HUES48 (cell line): ENCODE results near the gene PSTPIP1.

Experiments used
- H3K27ac ChIP-seq: one replicate; pipeline ENCODE4 v1.7.0; 2013; ENCODE audit warnings: low read depth, low read length, inconsistent platforms
- H3K27me3 ChIP-seq: 2 replicates; pipeline ENCODE4 v1.6.1; 2013; ENCODE audit warnings: mild to moderate bottlenecking, low read length; ENCODE audit not compliant: control insufficient read depth, insufficient read depth
- H3K36me3 ChIP-seq: 2 replicates; pipeline ENCODE4 v1.6.1; 2013; ENCODE audit warnings: low read length; ENCODE audit not compliant: control insufficient read depth, insufficient read depth
- H3K4me1 ChIP-seq: 2 replicates; pipeline ENCODE4 v1.6.1; 2013; ENCODE audit warnings: mild to moderate bottlenecking, low read length; ENCODE audit not compliant: control insufficient read depth, insufficient read depth
- H3K4me3 ChIP-seq: 2 replicates; pipeline ENCODE4 v1.5.1; 2013; ENCODE audit warnings: mild to moderate bottlenecking, low read depth, low read length
- H3K9ac ChIP-seq: 2 replicates; pipeline ENCODE4 v1.6.1; 2013; ENCODE audit warnings: mild to moderate bottlenecking, low read depth, low read length, moderate library complexity
- H3K9me3 ChIP-seq: 2 replicates; pipeline ENCODE4 v1.6.1; 2013; ENCODE audit warnings: low read length; ENCODE audit not compliant: control insufficient read depth, insufficient read depth

PSTPIP1 gene

GRCh38 chr15:77014132-77015081, 19.5 kb downstream of the PSTPIP1 start:
- Histone ChIP-seq H3K4me3 (no peak overlapping the region), H3K4me1 (no peaks in the 10 kb centered on the region; the same call in 1 of the 2 replicates), H3K36me3 (no peaks in the 10 kb centered on the region), H3K9me3 (no peaks in the 10 kb centered on the region), H3K27ac (no peak overlapping the region), H3K27me3 (no peaks in the 10 kb centered on the region), H3K9ac (no peak overlapping the region)

- Histone ChIP-seq H3K9me3 (no peaks in the 10 kb centered on the region), H3K36me3 (no peaks in the 10 kb centered on the region), H3K4me3 (no peak overlapping the region), H3K27ac (no peak overlapping the region), H3K27me3 (no peaks in the 10 kb centered on the region), H3K9ac (no peak overlapping the region), H3K4me1 (no peaks in the 10 kb centered on the region; the same call in 1 of the 2 replicates)
These were observed 20.9 kb downstream of the PSTPIP1 start for GRCh38 chr15:77015646-77016320.

GRCh38 chr15:77016321-77016695, 21.4 kb downstream of the PSTPIP1 start:
- H3K9me3 ChIP-seq: no peaks in the 10 kb centered on the region
- no peaks in the 10 kb centered on the region for H3K36me3 ChIP-seq
- H3K27ac ChIP-seq: no peak overlapping the region
- no peaks in the 10 kb centered on the region for H3K27me3 ChIP-seq
- no peaks in the 10 kb centered on the region; the same call in 1 of the 2 replicates for H3K4me1 ChIP-seq
- H3K9ac ChIP-seq: no peak overlapping the region
- no peak overlapping the region for H3K4me3 ChIP-seq

DNA sequence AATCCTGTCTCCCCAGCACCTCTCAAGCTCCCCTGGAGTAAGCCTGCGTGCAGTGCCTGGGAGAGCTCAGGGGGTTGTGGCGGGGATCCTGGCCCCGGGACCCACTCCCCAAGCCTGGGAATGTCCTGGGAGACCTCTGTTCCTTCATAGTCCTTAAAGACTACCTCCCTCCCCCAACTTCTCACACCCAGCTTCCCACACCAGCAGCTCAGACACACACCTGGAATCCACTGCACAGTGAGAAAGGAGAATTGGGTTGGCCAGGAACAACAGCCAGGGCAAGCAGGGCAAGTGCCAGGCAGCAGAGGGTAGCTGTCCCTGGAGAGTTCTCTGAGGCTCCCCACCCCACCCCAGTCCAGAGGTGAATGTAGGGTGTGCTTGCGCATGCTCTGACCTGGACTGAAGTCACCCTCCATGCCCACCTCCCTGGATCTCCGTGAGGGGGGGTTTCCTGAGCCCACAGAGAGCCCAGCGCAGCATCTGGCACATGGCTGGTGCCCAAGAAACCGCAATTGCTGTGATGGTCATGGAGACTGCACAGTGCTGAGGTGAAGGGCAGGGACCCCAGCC, 22.2 kb downstream of the PSTPIP1 start:
- Histone ChIP-seq H3K27me3 (no peaks in the 10 kb centered on the region), H3K4me1 (no peaks in the 10 kb centered on the region; the same call in 1 of the 2 replicates), H3K9ac (no peak overlapping the region), H3K27ac (no peak overlapping the region), H3K4me3 (no peak overlapping the region), H3K9me3 (no peaks in the 10 kb centered on the region), H3K36me3 (no peaks in the 10 kb centered on the region)

- Histone ChIP-seq H3K4me1 (no peaks in the 10 kb centered on the region; the same call in 1 of the 2 replicates), H3K4me3 (no peak overlapping the region), H3K9ac (no peak overlapping the region), H3K36me3 (no peaks in the 10 kb centered on the region), H3K9me3 (no peaks in the 10 kb centered on the region), H3K27me3 (no peaks in the 10 kb centered on the region), H3K27ac (no peak overlapping the region)
These were observed 23.1 kb downstream of the PSTPIP1 start for GRCh38 chr15:77017761-77018720.

DNA sequence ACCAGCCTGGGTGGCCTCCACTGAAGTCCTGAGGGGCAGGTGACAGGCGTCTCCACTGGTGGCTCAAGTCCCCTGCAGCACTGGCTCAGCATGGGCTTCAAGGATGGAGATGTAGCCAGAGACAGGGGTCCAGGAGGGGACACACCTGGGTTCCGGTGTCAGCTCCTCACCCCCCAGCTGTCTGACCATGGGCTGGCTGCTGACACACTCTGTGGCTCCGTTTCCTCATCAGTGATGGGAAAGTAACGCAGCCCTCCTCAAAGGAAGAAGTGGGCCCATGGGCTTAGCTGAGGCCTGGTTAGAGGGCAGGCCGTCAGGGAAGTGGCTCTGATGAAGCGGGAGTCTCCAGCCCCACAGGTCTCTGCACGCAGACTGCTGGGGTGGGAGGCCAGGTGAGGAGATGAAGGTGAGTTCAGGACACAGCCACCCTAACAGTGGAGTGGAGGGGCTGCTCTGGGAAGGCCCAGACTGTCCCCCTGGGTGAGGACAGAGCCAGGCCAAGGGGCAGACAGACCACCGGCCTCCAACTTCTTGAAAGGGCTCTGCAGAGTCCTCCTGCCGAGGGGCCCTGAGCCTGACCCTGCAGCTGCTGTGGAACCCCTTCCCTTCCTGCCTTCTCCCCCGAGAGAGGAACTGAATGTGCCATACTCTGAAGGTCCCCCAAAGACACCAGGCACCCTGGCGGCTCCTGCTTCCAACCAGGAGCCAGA, 24.0 kb downstream of the PSTPIP1 start:
- Histone ChIP-seq H3K27me3 (no peaks in the 10 kb centered on the region), H3K9ac (no peak overlapping the region), H3K4me3 (no peak overlapping the region), H3K27ac (no peak overlapping the region), H3K36me3 (no peaks in the 10 kb centered on the region), H3K9me3 (no peaks in the 10 kb centered on the region), H3K4me1 (no peaks in the 10 kb centered on the region; the same call in 1 of the 2 replicates)

GRCh38 chr15:77019521-77020331, 24.8 kb downstream of the PSTPIP1 start:
- Histone ChIP-seq H3K9ac (no peak overlapping the region), H3K27ac (no peak overlapping the region), H3K4me3 (no peak overlapping the region), H3K36me3 (no peaks in the 10 kb centered on the region), H3K4me1 (no peaks in the 10 kb centered on the region; the same call in 1 of the 2 replicates), H3K27me3 (no peaks in the 10 kb centered on the region), H3K9me3 (no peaks in the 10 kb centered on the region)

DNA sequence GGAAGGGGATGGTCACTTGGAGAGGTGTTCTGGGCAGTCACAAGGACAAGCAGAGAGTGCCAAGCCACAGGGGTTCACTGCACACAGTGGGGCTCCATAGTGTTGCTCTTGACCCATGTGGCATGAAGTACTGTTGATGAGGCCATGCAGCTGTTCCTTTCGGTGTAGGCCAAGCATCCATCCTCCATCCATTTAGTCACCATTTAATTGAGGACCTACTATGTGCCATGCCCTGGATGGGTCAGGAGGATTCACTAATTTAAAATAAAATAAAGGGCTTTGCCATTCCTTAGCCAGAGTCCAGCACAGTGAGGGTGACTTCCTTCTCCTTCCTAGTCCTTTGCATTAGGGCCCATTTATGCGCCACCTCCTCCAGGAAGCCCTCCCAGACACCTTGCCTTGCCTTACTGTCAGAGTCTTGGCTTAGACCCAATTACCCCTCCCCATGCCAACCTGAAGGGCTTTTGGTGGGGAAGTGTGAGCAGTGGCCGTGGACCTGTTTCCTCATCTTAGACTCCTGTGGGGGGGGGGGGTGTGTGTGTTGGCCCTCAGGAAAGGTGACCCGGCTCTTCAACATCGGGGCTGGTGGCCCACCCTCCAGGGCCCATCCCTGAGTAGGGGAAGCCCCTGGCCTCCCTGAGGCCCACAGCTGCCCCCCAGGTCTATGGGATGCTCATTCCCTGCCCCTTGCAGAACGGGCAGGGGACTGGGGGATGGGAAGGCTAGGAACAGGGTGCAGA, 25.6 kb downstream of the PSTPIP1 start:
- H3K9ac ChIP-seq: no peak overlapping the region

DNA sequence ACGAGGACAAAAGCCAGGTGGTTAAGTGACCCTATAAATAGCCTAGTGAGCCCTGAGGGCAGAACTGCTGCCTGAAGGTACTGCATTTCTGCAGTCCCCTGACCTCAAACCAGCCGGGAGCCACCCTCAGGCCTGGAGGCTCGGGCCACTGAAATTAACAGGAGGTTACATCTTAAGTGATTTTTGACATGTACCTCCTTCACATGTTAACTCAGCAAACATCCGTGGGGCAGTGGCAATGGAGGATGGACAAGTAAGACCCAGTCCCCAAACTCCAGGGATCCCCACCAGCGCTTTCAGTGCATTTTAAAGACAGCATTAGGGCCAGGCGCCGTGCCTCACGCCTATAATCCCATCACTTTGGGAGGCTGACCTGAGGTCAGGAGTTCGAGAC, 26.2 kb downstream of the PSTPIP1 start:
- H3K4me3 ChIP-seq: no peak overlapping the region
- no peaks in the 10 kb centered on the region for H3K36me3 ChIP-seq
- H3K4me1 ChIP-seq: no peaks in the 10 kb centered on the region
- no peaks in the 10 kb centered on the region for H3K9me3 ChIP-seq
- no peak overlapping the region for H3K9ac ChIP-seq
- no peaks in the 10 kb centered on the region for H3K27me3 ChIP-seq
- H3K27ac ChIP-seq: no peak overlapping the region

More for the DNA sequence above, 25.6 kb downstream of the PSTPIP1 start:
- H3K4me3 ChIP-seq: no peak overlapping the region
- H3K27ac ChIP-seq: no peak overlapping the region
- H3K9me3 ChIP-seq: no peaks in the 10 kb centered on the region
- no peaks in the 10 kb centered on the region for H3K36me3 ChIP-seq
- no peaks in the 10 kb centered on the region; the same call in 1 of the 2 replicates for H3K4me1 ChIP-seq
- no peaks in the 10 kb centered on the region for H3K27me3 ChIP-seq
